Islet precursor cell (in vitro differentiated cells): ENCODE results near the gene FAM53A.

ENCODE experiments used
- DNase-seq: peaks from one replicate; pipeline ENCODE4 v3.0.0-alpha.2; 2018

FAM53A gene

DNA sequence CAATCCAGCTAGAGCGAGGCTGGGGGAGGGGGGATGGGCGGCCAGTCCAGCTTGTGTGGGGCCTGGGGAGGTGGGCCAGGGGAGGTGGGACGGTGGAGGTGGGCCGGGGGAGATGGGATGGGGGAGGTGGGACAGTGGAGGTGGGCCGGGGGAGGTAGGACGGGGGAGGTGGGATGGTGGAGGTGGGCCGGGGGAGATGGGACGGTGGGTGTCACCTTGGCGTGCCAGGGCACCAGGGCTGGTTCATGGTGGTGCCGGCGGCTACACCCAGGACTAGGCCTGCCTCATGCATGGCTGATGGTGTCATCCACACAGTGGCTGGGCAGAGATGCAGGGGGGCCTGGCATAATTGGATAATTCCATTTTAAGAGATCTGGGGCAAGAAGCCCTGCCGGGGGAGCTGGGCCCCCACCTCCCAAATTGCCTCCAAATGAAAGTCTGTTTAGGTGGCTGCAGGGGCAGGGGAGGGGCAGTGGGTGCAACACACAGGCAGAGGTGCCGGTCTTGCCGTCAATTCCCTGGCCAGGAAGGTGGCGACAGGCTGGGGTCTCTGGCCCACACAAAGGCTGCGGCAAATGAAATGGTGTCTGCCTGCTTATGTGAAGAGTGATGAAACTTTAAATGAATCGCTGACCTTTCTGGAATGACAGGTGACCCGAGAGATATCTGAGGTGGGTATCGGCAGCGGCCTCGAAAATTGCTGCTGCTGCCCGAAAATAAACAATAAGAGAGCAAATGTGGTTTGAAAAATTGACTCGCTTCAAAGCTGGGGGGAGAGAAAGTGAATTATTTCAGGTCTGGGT is 82.1 kb downstream of the FAM53A start:
- DNase-seq: no peak

DNA sequence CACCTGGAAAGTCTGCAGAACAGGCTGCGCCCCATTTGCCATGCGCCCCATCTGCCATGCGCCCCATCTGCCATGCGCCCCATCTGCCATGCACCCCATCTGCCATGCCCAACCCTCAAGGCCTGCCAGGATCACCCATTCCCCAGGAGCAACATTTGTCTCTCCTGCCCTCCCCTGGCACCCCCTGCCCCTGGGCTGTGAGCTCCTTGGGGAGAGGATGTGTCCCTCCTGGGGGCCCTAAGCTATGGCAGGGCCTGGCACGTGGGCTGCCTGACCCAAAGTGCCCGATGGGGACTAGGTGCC is 82.6 kb downstream of the FAM53A start:
- no peak for DNase-seq

DNA sequence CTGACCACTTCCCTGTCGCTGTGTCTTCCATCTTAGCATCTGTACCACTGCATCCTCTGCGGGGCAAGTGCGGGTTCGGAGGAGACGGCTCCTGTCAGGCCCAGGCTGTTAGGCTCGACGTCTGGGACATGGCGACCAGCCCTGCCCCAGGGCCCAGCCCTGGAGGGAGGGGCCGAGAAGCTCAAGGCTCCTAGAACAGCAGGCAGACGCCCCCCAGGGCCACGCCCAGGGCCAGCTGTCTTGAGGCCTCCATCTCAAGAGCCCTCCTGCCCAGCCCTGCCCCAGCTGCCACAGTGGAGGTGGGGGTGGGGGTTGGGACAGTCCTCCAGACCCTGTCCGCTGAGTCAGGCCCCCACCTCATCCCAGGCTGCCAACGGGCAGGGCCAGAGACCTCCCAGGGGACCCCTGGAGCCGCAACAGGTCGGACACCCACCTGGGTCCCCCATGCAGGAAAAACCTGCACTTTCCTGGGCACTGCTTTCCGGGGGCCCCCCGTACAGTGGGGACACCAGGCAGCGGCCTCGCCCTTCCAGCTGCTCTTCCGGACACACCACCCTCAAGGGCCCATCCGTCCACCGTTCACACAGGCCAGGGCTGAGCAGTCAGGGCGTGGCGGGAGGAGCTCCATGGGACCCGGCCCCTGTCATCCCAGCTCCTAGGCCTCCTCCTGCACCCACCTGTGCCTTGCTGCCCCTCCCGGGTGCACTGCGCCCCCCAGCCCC is 83.1 kb downstream of the FAM53A start:
- DNase-seq: no peak

DNA sequence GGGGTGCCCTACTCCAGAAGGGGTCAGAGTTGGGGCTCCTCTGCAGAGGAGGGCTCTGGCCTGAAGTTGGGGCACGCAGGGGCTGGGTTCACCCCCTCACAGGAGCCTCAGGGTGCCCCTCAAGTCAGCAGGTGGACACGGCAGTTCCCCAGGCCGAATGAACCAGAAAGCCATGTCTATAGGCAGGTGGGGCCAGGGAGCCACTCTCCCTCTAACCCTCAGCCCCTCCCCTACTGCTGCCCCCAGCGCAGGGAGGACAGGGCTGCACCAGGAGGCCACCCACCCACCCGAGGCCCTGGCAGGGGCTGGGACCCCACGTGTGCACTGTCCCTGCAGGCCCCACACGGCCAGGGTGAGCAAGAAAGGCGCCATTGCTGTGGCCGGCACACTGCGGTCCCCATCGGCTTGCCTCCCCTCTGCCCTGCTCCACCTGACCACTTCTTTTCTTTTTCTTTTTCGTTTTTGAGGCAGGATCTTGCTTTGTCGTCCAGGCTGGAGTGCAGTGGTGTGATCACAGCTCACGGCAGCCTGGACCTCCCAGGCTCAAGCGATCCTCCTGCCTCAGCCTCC is 83.8 kb downstream of the FAM53A start:
- DNase-seq: no peak

DNA sequence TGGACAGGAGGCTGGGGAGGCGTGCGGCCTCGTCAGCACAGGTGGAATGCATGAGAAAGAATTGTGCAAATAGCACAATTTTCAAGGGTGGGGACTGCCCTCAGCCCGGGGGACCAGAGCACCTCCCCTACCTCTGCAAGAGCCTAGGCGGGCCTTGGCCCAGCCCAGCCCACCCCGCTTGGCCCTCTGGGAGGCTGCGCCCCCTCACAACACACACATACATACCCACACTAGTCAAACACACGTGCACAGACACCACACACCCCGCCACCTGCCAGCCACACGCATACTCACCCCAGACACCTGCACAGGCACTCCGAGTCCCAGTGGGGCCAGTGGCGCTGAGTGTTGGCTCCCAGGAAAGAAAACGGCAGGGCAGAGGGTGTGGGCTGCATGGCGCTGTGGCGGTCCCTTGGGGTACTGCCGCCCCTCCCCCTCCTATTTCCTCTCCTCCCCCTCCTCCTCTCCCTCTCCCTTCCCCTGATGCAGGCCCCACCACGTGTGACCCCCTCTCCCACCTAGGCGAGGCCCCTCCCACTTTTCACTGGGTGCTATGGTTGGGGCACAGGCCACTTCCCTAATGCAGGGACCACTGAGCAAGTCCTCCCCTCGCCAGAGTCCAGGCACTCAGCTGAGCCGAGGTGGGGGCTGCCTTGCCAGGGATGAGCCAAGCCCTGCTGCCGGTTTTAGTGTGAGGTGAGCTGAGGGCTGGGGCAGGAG is 84.5 kb downstream of the FAM53A start:
- DNase-seq: no peak

DNA sequence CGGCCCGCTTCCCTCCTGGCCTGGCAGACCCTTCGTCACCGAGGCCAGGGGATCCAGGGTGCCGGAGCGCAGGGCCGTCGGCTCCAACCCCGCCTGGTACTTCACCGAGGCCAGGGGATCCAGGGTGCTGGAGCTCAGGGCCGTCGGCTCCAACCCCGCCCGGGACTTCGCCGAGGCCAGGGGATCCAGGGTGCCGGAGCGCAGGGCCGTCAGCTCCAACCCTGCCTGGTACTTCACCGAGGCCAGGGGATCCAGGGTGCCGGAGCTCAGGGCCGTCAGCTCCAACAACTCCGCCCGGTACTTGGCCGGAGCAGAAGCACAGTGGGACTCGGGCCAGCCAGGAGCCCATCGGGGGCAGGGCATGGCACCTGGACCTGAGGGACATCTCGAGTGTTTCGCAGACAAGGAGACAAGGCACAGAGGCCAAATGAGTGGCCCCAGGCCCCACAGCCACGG is 85.1 kb downstream of the FAM53A start:
- no peak for DNase-seq

DNA sequence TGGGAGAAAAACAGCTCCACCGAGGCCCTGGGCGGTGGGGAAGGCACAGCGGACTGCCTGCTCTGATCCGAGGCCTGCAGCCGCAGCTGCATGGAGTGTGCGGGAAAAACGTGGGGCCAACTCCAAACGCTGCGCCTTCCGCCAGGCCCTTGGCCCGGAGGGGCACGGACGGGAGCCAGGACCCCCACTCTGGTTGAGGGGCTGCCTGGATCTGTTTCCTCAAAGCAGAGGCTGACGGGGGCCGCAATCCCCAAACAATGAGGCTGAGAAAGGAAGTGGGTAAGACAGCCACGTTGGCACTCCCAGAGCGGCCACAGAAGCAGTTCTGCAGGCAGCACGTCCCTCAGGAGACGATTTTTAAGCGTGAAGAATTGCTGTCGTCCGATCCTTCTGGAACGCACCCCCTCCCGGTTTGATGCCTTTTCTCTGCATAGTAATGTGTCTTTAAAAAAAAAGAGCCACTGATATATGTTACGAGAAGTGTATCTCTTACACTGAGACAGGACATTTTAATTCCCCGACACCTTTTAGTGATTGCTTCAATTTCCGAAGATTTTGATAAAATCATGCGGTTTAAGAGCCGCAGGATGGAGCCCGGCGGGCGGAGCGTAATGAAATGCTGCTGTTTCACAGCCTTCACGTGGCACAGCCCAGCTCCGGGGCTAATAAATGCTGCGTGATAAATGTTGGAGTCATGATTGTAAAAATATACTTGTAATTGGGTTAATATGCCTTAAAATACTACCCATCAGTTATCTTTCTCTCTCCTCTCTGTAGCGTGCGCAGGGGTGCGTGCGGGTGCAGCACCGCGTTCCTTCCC is 85.7 kb downstream of the FAM53A start:
- DNase-seq: no peak

DNA sequence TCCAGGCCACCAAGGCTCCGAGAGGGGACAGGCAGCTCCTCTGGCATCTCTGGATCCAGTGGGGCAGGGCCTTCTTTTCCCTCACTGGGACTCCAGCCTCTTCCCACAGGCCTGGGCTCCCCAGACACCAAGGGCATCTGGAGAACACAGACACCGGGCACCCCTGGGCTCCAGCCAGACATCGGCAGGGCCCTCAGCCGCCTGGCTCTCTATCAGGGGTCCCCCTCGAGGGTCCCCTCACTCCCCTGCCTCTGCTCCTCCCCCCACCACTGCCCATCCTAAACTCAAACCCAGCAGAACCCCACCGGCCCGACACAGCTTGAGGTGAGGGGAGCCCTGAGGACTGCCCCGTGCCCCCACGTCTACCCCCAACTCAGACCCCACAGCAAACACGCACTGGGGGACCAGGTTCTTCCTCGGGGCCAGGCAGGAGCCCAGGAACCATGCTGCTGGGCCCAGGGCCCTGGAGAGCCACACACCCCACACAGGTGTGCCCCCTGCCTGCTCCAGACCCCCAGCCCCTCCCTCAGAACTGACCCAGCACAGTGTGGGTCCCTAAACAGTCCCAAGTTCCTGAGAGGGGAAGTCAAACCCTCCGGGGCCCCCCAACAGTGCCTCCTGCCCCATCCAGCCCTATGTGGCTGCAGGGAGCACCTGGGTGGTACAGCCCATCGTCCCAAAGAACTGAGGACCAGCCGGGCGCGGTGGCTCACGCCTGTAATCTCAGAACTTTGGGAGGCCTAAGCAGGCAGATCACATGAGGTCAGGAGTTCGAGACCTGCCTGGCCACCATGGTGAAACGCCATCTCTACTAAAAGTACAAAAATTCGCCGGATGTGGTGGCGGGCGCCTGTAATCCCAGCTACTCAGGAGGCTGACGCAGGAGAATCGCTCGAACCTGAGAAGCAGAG is 86.8 kb downstream of the FAM53A start:
- DNase-seq: no peak

DNA sequence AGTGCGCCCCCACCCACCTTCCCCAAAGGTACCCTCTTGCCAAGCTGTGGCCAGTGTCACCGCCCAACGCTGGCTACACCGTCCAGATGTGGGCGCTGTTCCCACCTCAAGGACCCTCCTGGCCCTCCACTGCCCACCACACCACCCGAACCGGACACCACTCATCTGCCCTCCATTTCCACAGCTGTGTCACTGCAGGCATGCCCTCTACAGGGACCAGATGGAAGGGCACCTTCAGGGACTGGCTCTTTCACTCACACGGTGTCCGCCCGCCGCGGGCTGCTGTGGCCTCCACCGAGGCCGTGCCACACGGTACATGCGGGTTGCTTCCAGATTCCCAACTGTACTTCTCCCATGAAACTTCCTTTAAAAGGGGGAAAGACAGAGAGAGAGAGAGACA is 87.7 kb downstream of the FAM53A start:
- no peak for DNase-seq

DNA sequence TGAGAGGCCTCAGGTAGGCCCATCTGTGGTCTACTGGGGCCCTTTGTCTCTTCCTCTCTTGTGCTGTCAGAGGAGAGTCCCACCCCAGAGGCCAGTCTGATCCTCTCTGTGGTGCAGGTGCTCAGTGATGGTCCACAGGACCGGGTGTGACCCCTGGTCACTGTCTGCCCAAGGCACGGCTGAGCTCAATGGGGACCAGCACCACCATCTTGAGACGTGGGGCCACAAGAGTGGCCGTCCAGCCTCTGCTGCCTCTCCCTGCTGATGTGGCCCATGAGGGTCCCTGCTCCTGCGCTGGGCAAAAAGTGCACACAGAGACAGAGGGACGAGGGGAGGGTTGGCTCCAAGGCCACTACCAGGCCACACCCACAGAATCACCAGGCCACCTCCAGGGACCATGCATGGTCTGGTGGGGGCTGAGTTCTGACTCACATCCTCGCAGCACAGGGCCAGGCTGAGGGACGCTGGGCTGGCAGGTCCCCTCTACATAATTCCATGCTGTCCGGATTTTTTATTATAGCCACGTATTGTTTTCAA is 88.3 kb downstream of the FAM53A start:
- DNase-seq: no peak

DNA sequence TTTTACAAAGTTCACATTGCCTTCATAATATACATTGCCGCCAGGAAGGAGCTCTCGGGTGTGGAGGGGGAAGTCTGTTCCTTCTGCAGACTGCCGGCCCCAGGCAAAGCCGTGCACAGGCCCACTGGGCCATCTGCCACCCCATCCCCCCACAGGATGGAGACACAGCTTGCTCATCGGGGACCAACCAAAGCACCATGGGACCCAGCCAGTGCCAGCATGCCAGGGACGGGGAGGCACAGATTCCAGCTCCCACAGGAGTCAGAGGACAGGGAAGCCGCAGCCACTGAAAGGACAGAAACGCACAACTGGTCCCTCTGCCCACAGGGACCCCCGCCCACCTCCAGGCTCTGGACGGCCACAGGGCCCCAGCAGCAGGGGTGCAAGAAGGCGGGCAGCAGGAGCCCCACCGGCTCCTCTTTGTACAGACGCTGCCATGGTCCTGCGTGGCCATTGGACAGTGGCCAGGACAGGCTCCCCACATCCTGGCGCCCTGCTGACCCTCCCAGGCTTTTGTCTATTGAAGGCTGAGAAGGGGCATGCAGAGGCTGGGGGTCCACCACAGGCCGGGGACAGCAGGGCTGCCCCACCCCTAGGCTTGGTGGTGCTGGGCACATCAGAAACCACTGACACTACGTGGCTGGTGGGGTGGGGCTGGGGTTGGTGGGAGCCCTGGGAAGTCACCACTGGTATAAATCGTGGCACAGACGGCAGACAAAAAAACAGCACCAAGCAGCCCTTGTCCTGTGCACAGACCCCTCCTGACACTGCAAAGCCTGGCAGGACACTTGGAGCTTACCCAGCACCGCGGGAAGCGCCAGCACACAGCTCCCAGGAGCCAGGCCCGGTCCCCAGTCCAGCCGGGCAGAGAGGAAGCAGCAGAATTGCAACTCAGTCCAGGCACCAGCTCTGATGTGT is 89.0 kb downstream of the FAM53A start:
- DNase-seq: no peak

DNA sequence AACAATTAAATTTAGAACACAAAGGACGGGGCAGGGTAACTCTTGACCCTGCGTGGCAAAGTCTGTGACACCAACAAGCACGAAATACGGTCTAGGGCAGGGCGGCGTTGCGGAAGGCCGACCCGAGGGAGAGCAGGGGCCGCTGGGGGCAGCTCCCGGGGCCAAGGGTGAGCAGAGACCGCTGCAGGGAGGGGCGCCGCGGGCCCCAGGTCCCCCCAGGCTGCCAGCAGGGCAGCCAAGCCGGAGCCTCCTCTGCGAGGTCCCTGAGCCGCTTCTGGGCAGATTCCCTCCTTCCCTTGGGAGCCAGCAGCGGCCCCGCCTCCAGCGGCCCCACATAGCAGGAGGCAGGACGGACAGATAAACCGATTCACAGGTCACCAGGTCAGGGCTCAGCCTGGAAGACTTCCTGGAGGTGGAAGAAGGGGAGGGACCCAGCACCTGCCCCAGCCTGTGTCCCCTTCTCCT is 90.2 kb downstream of the FAM53A start:
- DNase-seq: no peak

DNA sequence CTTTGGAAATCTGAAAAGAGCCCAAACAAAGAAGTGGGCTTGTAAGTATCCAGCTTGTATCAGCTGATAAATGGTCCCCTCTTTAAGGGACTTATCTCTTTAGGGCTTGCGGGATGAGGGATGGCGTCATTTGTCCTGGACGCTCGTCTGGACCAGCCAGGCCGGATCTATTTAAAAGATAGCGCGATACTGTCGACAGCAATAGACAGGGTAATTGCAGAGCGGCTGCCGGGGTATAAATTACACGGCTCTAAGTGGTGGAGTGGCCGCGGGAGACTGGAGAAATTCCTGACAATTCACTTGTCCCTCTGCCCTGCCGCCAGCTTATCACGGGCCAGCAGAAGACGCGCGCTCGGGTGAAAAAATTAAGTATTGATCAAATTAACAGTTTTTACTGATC is 90.7 kb downstream of the FAM53A start:
- no peak for DNase-seq

DNA sequence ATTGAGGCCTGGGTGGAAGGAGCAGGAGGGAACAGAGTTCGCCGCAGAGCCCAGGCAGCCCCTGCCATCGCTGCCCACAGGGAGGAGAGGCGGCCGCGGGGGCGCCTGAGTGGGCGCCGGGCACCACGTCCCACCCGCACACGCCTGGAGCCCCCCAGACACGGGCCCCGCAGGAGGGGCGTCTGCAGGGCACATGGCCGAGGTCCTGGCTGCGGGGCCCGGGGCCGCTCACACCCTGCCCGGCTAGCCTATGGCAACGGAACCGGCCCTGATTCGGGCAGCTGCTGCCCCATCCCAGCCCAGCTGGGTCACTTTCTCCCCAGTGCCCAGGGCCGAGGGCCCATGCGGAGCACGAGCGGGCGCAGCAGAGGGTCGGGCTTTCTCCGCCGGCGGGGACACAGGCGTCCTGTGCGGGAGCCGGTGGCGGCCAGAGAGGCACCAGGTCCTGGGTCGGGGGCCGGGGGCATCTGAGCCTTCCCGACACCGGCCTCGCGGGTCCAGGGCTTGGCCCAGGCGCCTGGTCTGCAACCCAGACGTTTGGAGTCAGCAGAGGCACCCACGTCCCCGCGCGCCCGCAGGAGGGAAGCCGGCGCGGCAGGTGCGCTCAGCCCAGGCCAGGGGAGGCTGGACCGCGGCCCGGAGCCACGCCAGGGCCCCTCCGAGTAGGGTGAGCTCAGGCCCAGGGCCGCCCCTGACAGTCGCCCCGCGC is 91.2 kb downstream of the FAM53A start:
- DNase-seq: no peak

DNA sequence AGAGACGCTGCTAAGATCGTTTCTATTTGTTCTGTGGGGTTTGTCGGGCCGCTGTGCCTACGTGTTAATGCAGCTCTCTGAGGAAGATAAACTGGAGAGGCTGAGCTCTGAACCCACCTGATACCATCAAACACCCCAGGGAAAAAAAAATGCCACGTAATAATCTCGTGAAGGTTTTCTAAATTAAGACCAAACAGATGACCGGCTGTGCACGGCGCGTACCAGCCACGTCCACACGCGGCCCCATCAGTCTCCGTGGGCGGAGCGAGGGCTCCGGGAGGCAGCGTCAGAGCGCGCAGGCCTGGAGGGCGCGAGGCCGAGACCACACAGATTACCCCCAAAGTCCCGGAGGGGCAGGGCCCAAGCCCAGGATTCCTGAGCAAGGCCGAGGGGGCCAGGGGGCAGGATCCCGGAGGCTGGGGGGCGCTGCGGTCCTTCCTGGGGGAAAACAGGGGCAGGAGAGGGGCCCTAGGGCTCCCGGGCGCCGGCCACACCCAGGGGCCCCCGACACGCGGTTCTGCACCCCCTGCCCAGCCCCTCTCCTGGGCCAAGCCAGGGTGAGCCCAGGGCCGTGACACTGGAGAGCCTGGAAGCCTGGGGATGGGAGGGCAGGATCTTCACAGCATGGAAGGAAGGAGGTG is 91.9 kb downstream of the FAM53A start:
- DNase-seq: no peak

DNA sequence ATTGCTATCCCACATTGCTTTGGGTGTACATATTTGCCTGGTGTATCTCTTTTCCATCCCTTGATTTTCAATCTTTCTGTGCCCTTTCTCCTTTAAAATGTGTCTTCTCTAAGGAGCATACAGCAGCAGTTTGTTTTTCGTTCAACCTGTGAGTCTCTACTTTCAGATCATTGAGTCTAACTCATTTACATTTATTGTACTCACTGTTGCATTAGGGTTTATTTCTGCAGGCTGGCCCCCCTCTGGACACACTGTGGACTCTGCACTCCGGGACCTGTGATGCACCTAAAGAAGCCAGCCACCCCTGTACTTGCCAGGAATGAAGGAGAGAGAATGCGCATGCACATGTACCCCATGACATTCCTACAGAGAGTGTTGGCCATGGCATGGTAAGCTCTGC is 93.0 kb downstream of the FAM53A start:
- no peak for DNase-seq

DNA sequence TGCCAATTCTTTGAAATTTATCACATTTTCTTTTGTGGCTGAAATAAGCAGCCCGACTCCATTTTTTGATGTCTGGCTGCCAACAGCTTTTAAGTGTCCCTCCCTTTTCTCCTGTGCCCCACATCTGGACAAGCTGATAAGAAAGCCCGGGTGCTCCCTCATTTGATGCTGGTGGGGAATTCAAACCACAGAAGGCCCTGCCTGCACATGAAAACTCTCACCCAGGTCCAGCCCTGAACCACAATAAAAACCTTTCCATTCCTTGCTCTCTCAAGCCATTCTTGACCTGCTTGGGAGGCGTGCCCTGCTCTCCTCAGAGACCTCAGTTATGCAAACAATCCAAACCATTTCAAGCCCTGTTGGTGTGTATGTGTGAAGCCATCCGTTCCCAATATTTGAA is 93.9 kb downstream of the FAM53A start:
- no peak for DNase-seq
